HEK293 (cell line): ENCODE measurements around the gene GJC1.

Experiments
- CTCF ChIA-PET: fragments of 350-600 bp; formaldehyde crosslinking; extraction: SDS; loops from one replicate; lab custom pipeline; 2021; ENCODE audit warnings: antibody characterized with exemption; lab: Yijun Ruan, JAX
- POLR2A ChIA-PET: fragments of 300-600 bp; formaldehyde crosslinking; extraction: SDS; loops from one replicate; lab custom pipeline; 2020; ENCODE audit warnings: antibody characterized with exemption, inconsistent platforms; lab: Yijun Ruan, JAX
- H3K27ac ChIP-seq: fragments of 200-500 bp; sonication (Bioruptor generic); 2 replicates; pipeline ENCODE4 v1.5.1; 2014; ENCODE audit warnings: low read depth, low read length, control low read depth, inconsistent platforms; ENCODE audit errors: extremely low read depth
- H3K36me3 ChIP-seq, 2 experiments: fragments of 200-500 bp in 1 of 2; sonication (Bioruptor generic) in 1 of 2; 1 replicate in 1 of 2; 2 replicates in 1 of 2; pipeline ENCODE4 v1.5.1; 2014 to 2017; ENCODE audit warnings: inconsistent platforms in 2 of 2, low read length in 2 of 2; ENCODE audit not compliant: control insufficient read depth in 2 of 2, insufficient read depth in 1 of 2
- H3K4me1 ChIP-seq: fragments of 200-500 bp; sonication (Bioruptor generic); 2 replicates; pipeline ENCODE4 v1.5.1; 2014; ENCODE audit warnings: mild to moderate bottlenecking, low read length, inconsistent platforms; ENCODE audit not compliant: control insufficient read depth, insufficient read depth
- H3K4me3 ChIP-seq: 2 replicates; pipeline ENCODE4 v1.5.1; 2011; ENCODE audit warnings: low read depth, mild to moderate bottlenecking, control low read depth, low read length, moderate library complexity
- H3K9me3 ChIP-seq: fragments of 200-500 bp; sonication (Bioruptor generic); 2 replicates; pipeline ENCODE4 v1.5.1; 2014; ENCODE audit warnings: low read depth, low read length, inconsistent platforms; ENCODE audit not compliant: control insufficient read depth, insufficient read depth
- HOXA7 ChIP-seq: sonication (generic); formaldehyde crosslinking; IDR thresholded peaks from 2 replicates; pipeline ENCODE4 v1.8.1; 2022; ENCODE audit warnings: missing genetic modification reagents, borderline replicate concordance
- IKZF3 ChIP-seq: fragments of 450-650 bp; IDR thresholded peaks from 2 replicates; pipeline ENCODE4 v1.5.0; 2018; ENCODE audit warnings: missing biosample characterization, mild to moderate bottlenecking, missing genetic modification characterization, moderate library complexity
- KLF10 ChIP-seq: fragments of 450-650 bp; IDR thresholded peaks from 2 replicates; pipeline ENCODE4 v1.5.1; 2018; ENCODE audit warnings: missing biosample characterization, mild to moderate bottlenecking, missing genetic modification characterization
- MZF1 ChIP-seq: fragments of 450-650 bp; formaldehyde crosslinking; IDR thresholded peaks from 2 replicates; pipeline ENCODE4 v1.5.1; 2017; ENCODE audit warnings: missing biosample characterization, missing genetic modification characterization, borderline replicate concordance
- SP3 ChIP-seq: fragments of 450-650 bp; formaldehyde crosslinking; IDR thresholded peaks from 2 replicates; pipeline ENCODE4 v1.5.1; 2016; ENCODE audit warnings: missing biosample characterization, missing genetic modification characterization
- YY2 ChIP-seq: fragments of 450-650 bp; formaldehyde crosslinking; IDR thresholded peaks from 2 replicates; pipeline ENCODE4 v1.5.1; 2016; ENCODE audit warnings: missing biosample characterization, missing genetic modification characterization
- ZFP69B ChIP-seq: fragments of 450-650 bp; formaldehyde crosslinking; IDR thresholded peaks from 2 replicates; pipeline ENCODE4 v1.5.1; 2016; ENCODE audit warnings: missing biosample characterization, missing genetic modification characterization
- ZNF184 ChIP-seq: fragments of 450-650 bp; IDR thresholded peaks from 2 replicates; pipeline ENCODE4 v1.5.1; 2018; ENCODE audit warnings: missing biosample characterization, mild to moderate bottlenecking, missing genetic modification characterization
- ZNF548 ChIP-seq: fragments of 450-650 bp; formaldehyde crosslinking; IDR thresholded peaks from 2 replicates; pipeline ENCODE4 v1.5.1; 2016; ENCODE audit warnings: missing biosample characterization, missing genetic modification characterization
- ZNF549 ChIP-seq: fragments of 450-650 bp; IDR thresholded peaks from 2 replicates; pipeline ENCODE4 v1.5.1; 2018; ENCODE audit warnings: missing biosample characterization, missing genetic modification characterization, mild to moderate bottlenecking, inconsistent platforms, moderate library complexity
- ZNF571 ChIP-seq: fragments of 450-650 bp; formaldehyde crosslinking; IDR thresholded peaks from 2 replicates; pipeline ENCODE4 v1.5.0; 2017; ENCODE audit warnings: missing biosample characterization, missing genetic modification characterization
- ZNF600 ChIP-seq: fragments of 450-650 bp; formaldehyde crosslinking; IDR thresholded peaks from 2 replicates; pipeline ENCODE4 v1.5.1; 2016; ENCODE audit warnings: missing biosample characterization, missing genetic modification characterization
- ZNF658 ChIP-seq: fragments of 450-650 bp; formaldehyde crosslinking; IDR thresholded peaks from 2 replicates; pipeline ENCODE4; 2016; ENCODE audit warnings: missing biosample characterization, missing genetic modification characterization
- ZNF701 ChIP-seq: fragments of 450-650 bp; formaldehyde crosslinking; IDR thresholded peaks from 2 replicates; pipeline ENCODE4 v1.5.1; 2016; ENCODE audit warnings: missing biosample characterization, missing genetic modification characterization
- ZNF768 ChIP-seq: fragments of 450-650 bp; formaldehyde crosslinking; IDR thresholded peaks from 2 replicates; pipeline ENCODE4 v1.5.1; 2018; ENCODE audit warnings: missing biosample characterization, mild to moderate bottlenecking, missing genetic modification characterization
- TF ChIP-seq, protein P1 (sequence below): fragments of 450-650 bp; formaldehyde crosslinking; IDR thresholded peaks from 2 replicates; pipeline ENCODE4 v1.5.1; 2017; ENCODE audit warnings: missing biosample characterization, missing genetic modification characterization
- TF ChIP-seq, protein P2 (sequence below): fragments of 450-650 bp; formaldehyde crosslinking; IDR thresholded peaks from 2 replicates; pipeline ENCODE4 v1.5.1; 2017; ENCODE audit warnings: missing biosample characterization, missing genetic modification characterization
- TF ChIP-seq, protein P3 (sequence below): fragments of 450-650 bp; formaldehyde crosslinking; IDR thresholded peaks from 2 replicates; pipeline ENCODE4 v1.5.1; 2016; ENCODE audit warnings: missing biosample characterization, missing genetic modification characterization, borderline replicate concordance

The GJC1 gene

DNA sequence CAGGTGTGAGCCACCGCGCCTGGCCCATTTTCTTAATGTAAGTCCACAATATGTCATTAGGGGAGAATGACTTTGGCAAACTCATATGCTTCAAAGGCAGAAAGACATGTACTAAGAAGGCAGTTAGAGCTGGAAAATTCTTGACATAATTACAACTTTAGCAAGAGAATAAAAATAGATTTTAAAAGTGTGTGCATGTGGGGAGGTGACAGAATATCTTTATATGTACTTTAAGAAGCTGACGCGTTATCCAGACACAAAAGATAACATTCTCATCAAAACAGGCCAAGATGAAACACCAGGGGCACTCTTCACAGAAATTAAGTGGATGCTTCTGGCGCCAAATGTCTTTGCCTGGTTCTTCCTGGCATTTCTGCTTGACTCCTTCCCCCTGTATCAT is 28.2 kb downstream of the GJC1 start:
- Histone ChIP-seq H3K27ac (no peak overlapping the region), H3K36me3 (peaks cover 33 to 69% of the 10 kb centered on the region in 2 experiments), H3K4me3 (no peak overlapping the region), H3K9me3 (no peaks in the 10 kb centered on the region), H3K4me1 (peaks cover 2% of the 10 kb centered on the region; the same call in 1 of the 2 replicates)
- TF ChIP-seq, protein P1, sequence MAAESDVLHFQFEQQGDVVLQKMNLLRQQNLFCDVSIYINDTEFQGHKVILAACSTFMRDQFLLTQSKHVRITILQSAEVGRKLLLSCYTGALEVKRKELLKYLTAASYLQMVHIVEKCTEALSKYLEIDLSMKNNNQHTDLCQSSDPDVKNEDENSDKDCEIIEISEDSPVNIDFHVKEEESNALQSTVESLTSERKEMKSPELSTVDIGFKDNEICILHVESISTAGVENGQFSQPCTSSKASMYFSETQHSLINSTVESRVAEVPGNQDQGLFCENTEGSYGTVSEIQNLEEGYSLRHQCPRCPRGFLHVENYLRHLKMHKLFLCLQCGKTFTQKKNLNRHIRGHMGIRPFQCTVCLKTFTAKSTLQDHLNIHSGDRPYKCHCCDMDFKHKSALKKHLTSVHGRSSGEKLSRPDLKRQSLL (tag by site-specific recombination), result no peak
- ChIA-PET POLR2A (no interaction called here), CTCF (interaction anchor here (0.6 to 3.9 kb wide), 3 partner anchors 18 to 476 kb away, joined by 3 to 17 read pairs (median 3); no protein-coding TSS in a partner anchor)

DNA sequence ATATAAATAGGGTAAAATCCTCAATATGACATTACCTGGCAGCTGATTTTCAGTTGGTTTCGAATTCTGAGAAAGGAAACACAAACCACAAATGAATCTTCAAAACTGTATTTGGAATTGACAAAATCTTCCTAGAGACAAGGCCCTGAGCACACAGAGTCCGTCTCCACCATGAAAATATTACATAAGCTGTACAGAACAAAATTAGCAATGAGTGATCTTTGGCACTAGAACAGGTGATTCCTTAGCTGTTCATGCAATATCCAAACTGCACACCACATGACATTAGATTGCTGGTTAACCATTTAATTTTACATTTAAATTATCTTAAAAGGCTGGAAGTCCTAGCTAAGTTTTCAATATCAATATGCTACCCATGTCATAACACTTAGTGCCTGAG is 31.7 kb downstream of the GJC1 start:
- Histone ChIP-seq H3K36me3 (peaks cover 19 to 38% of the 10 kb centered on the region in 2 experiments), H3K4me3 (no peak overlapping the region), H3K9me3 (no peaks in the 10 kb centered on the region), H3K4me1 (no peaks in the 10 kb centered on the region; the same call in 1 of the 2 replicates), H3K27ac (no peak overlapping the region)
- ChIA-PET CTCF (interaction anchor here (0.9 to 2.0 kb wide), 4 partner anchors 19 to 224 kb away, joined by 3 to 12 read pairs (median 6); no protein-coding TSS in a partner anchor), POLR2A (interaction anchor here (1.2 kb wide), 1 partner anchor 23 kb away, joined by 6 read pairs; no protein-coding TSS in a partner anchor)
- TF ChIP-seq IKZF3 (tag by site-specific recombination), result no peak
- TF ChIP-seq KLF10 (tag by site-specific recombination), result no peak
- no peak for TF ChIP-seq SP3
- no peak for TF ChIP-seq ZNF701 (tag by site-specific recombination)
- TF ChIP-seq, protein P2, sequence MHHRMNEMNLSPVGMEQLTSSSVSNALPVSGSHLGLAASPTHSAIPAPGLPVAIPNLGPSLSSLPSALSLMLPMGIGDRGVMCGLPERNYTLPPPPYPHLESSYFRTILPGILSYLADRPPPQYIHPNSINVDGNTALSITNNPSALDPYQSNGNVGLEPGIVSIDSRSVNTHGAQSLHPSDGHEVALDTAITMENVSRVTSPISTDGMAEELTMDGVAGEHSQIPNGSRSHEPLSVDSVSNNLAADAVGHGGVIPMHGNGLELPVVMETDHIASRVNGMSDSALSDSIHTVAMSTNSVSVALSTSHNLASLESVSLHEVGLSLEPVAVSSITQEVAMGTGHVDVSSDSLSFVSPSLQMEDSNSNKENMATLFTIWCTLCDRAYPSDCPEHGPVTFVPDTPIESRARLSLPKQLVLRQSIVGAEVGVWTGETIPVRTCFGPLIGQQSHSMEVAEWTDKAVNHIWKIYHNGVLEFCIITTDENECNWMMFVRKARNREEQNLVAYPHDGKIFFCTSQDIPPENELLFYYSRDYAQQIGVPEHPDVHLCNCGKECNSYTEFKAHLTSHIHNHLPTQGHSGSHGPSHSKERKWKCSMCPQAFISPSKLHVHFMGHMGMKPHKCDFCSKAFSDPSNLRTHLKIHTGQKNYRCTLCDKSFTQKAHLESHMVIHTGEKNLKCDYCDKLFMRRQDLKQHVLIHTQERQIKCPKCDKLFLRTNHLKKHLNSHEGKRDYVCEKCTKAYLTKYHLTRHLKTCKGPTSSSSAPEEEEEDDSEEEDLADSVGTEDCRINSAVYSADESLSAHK (tag by site-specific recombination), result no peak
- TF ChIP-seq HOXA7 (CRISPR knock-in tag), result no peak
- TF ChIP-seq ZNF184 (tag by site-specific recombination), result no peak
- TF ChIP-seq, protein P3, sequence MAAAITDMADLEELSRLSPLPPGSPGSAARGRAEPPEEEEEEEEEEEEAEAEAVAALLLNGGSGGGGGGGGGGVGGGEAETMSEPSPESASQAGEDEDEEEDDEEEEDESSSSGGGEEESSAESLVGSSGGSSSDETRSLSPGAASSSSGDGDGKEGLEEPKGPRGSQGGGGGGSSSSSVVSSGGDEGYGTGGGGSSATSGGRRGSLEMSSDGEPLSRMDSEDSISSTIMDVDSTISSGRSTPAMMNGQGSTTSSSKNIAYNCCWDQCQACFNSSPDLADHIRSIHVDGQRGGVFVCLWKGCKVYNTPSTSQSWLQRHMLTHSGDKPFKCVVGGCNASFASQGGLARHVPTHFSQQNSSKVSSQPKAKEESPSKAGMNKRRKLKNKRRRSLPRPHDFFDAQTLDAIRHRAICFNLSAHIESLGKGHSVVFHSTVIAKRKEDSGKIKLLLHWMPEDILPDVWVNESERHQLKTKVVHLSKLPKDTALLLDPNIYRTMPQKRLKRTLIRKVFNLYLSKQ (tag by site-specific recombination), result no peak
- TF ChIP-seq ZNF571 (tag by site-specific recombination), result no peak
- TF ChIP-seq YY2, result no peak
- no peak for TF ChIP-seq ZNF548 (tag by site-specific recombination)
- no peak for TF ChIP-seq ZNF549 (tag by site-specific recombination)
- no peak for TF ChIP-seq ZFP69B (tag by site-specific recombination)
- TF ChIP-seq ZNF768, result no peak
- TF ChIP-seq ZNF658 (tag by site-specific recombination), result no peak
- TF ChIP-seq MZF1 (tag by site-specific recombination), result no peak

DNA sequence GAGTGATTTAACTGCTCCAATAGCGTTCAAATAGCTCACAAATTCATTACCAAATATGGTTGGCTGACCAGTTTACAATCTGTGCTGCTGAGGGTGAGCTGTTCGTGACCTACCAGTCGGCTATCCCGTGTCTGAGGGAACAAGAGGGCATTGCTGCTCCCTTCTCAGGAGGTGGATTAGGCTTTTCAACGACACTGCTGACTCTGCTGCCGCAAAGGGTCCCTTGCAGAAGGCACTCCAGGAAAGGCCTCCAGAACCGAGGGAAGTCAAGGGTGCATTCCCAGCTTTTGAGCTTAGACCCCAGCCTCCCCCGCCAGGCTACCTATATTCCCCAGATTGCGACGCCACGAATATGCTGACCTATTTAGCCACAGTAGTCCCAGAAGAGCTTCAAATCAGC is 32.3 kb downstream of the GJC1 start:
- TF ChIP-seq, protein P1 (tag by site-specific recombination), result no peak
- TF ChIP-seq ZNF600 (tag by site-specific recombination), result 0 out of 2 replicates have a peak, but pooled peaks have one; percentile 25
- Histone ChIP-seq H3K4me3 (no peak overlapping the region), H3K4me1 (no peaks in the 10 kb centered on the region; the same call in 1 of the 2 replicates), H3K9me3 (no peaks in the 10 kb centered on the region), H3K27ac (no peak overlapping the region), H3K36me3 (peaks cover 18 to 35% of the 10 kb centered on the region in 2 experiments; a peak in 2 of 3 replicates)
- ChIA-PET POLR2A (interaction anchor here (0.8 to 1.2 kb wide), 2 partner anchors 20 to 22 kb away, joined by 3 to 6 read pairs; no protein-coding TSS in a partner anchor), CTCF (interaction anchor here (0.6 to 2.0 kb wide), 7 partner anchors 10 to 224 kb away, joined by 3 to 12 read pairs (median 5); no protein-coding TSS in a partner anchor)
